GM12874 (cell line): ENCODE data around the gene ZNF414.

Experiments
- CTCF ChIP-seq: IDR thresholded peaks from 2 replicates; pipeline ENCODE4 v1.5.1; 2011; ENCODE audit warnings: low read depth, mild to moderate bottlenecking, control low read depth, low read length, moderate library complexity; ENCODE audit not compliant: insufficient read depth

The ZNF414 gene

GRCh38 chr19:8461376-8461775 is 52.6 kb downstream of the ZNF414 start:
- TF ChIP-seq CTCF, result no peak

GRCh38 chr19:8460516-8461298 is 53.3 kb downstream of the ZNF414 start:
- TF ChIP-seq CTCF, result no peak
